Immature natural killer cell (primary cell): ENCODE results near the gene PLIN3. TPM values are rescaled to one million over a fixed set of nuclear protein-coding genes. Genes with fewer than 3 reads are reported as not detected.
"Not testable (repeated sequence)": the region's sequence is repeated elsewhere in the genome, so short reads cannot be mapped to it uniquely, and the experiment has no call there.

Experiments used
- DNase-seq, 3 donors: peaks; one replicate each; pipeline ENCODE4 v3.0.0; 2022; ENCODE audit warnings: mixed read lengths in 1 of 3
- H3K27ac Mint-ChIP-seq, 6 donors: one replicate each; pipeline ENCODE4 v1.8.0; 2020; ENCODE audit warnings: mixed read lengths in 6 of 6, mild to moderate bottlenecking in 5 of 6, inconsistent platforms in 4 of 6, moderate library complexity in 3 of 6
- H3K27me3 Mint-ChIP-seq, 3 donors: one replicate each; pipeline ENCODE4 v1.8.0; 2020 to 2021; ENCODE audit warnings: low read depth in 3 of 3, mild to moderate bottlenecking in 3 of 3, mixed read lengths in 3 of 3, moderate library complexity in 3 of 3, inconsistent platforms in 1 of 3
- H3K36me3 Mint-ChIP-seq, 3 donors: one replicate each; pipeline ENCODE4 v1.8.0; 2020; ENCODE audit warnings: mixed read lengths in 3 of 3, inconsistent platforms in 2 of 3, mild to moderate bottlenecking in 2 of 3
- H3K4me1 Mint-ChIP-seq, 2 donors: one replicate each; pipeline ENCODE4 v1.8.0; 2020; ENCODE audit warnings: inconsistent platforms in 2 of 2, mild to moderate bottlenecking in 2 of 2, mixed read lengths in 2 of 2, moderate library complexity in 1 of 2
- H3K4me3 Mint-ChIP-seq, 5 donors: one replicate each; pipeline ENCODE4 v1.8.0; 2020; ENCODE audit warnings: mild to moderate bottlenecking in 5 of 5, mixed read lengths in 5 of 5, inconsistent platforms in 3 of 5, moderate library complexity in 3 of 5
- H3K9me3 Mint-ChIP-seq, 6 donors: one replicate each; pipeline ENCODE4 v1.8.0; 2020; ENCODE audit warnings: mild to moderate bottlenecking in 6 of 6, mixed read lengths in 6 of 6, inconsistent platforms in 4 of 6, moderate library complexity in 3 of 6
- polyA plus RNA-seq, 3 donors: library from polyadenylated mRNA; unstranded; fragments of 300-500 nt; fragmentation: Illumina TruSeq; gene quantifications; one replicate each; pipeline ENCODE4 v1.2.3, GENCODE V29; 2021

PLIN3 gene
- polyA plus RNA-seq, 3 donors from 2014 or later = 28.0 to 41.9 (median 32.2) TPM

DNA sequence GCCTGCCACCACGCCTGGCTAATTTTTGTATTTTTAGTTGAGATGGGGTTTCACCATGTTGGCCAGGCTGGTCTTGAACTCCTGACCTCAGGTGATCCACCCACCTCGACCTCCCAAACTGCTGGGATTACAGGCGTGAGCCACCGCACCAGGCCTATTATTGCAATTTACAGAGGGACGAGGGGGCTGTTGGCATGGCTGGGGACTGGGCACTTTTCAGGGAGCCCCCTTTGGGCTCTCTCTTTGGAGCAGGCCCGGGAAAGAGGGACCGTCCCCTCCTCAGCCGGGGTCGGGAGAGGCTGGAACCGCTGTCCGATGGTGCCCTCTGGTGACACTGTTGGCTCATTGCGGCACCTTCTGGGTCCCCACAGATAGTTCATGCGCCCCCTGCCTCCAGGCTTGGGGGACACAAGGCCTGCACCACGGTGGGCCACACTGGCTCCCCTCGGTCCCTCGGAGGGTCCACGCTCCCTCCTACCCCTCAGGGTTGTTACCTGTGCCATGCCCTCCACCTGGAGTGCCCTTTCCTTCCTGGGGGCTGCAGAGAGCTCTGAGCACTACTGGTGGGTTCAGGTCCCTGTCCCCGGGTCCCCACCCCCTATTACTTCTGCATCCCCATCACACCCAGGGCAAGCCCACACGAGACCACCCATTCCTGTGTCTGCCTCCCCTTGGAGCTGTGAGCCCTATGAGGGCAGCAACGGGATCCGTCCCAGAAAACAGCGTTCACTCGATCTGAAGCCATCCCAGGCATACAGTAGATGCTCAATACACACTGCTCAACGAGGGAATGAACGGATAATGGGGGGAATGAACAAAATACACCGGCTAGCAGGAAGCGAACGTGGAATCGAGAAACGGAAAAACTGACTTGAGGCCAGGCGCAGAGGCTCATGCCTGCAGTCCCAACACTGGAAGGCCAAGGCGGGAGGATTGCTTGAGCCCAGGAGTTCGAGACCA lies 63.5 kb downstream of the PLIN3 start:
- peak; percentile 48 to 54 (median 51) for DNase-seq
- Mint-ChIP-seq H3K4me1 (peaks cover 0 to 1% of the 10 kb centered on the region in 2 donors), H3K4me3 (no peak overlapping the region), H3K36me3 (no peaks in the 10 kb centered on the region), H3K27ac (no peak overlapping the region), H3K9me3 (no peaks in the 10 kb centered on the region), H3K27me3 (peaks cover 0 to 1% (median 0%) of the 10 kb centered on the region in 3 donors)

- no peak overlapping the region for H3K27ac Mint-ChIP-seq
- DNase-seq = no peak
- peaks cover 0 to 1% of the 10 kb centered on the region in 2 donors for H3K4me1 Mint-ChIP-seq
- peaks cover 0 to 1% (median 0%) of the 10 kb centered on the region in 3 donors for H3K27me3 Mint-ChIP-seq
- no peak overlapping the region for H3K4me3 Mint-ChIP-seq
- H3K36me3 Mint-ChIP-seq = no peaks in the 10 kb centered on the region
- no peaks in the 10 kb centered on the region for H3K9me3 Mint-ChIP-seq
Observed at GRCh38 chr19:4802711-4803110, 64.8 kb downstream of the PLIN3 start.

DNA sequence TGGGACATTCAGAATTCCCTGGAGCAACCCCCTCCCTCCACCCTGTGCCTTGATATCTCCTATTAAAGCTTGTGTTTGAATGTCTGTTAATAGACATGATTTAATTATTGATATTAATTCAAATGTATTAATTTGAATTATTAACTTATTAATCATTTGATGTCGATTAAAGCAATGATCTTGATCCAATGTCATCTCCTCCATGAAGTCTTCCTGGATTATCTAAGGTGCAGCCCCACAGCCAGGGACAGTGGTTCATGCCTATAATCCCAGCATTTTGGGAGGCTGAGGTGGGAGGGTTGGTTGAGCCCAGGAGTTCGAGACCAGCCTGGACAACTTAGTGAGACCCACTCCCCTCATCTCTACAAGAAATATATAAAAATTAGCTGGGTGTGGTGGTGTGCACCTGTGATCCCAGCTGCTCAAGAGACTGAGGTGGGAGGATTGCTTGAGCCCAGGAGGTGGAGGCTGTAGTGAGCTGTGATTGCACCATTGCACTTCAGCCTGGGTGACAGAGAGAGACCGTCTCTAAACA lies 66.3 kb downstream of the PLIN3 start:
- DNase-seq = no peak
- H3K4me1 Mint-ChIP-seq = peaks cover 6 to 8% of the 10 kb centered on the region in 2 donors
- H3K4me3 Mint-ChIP-seq = no peak overlapping the region
- no peaks in the 10 kb centered on the region for H3K9me3 Mint-ChIP-seq
- peaks cover 0 to 3% (median 2%) of the 10 kb centered on the region in 3 donors for H3K27me3 Mint-ChIP-seq
- no peak overlapping the region for H3K27ac Mint-ChIP-seq
- peaks cover 0 to 8% (median 3%) of the 10 kb centered on the region in 3 donors for H3K36me3 Mint-ChIP-seq

GRCh38 chr19:4800591-4801081 lies 66.8 kb downstream of the PLIN3 start:
- Mint-ChIP-seq H3K27ac (no peak overlapping the region), H3K4me1 (peaks cover 8 to 13% of the 10 kb centered on the region in 2 donors), H3K36me3 (peaks cover 0 to 8% (median 3%) of the 10 kb centered on the region in 3 donors), H3K27me3 (peaks cover 0 to 3% (median 2%) of the 10 kb centered on the region in 3 donors), H3K4me3 (no peak overlapping the region), H3K9me3 (no peaks in the 10 kb centered on the region)
- DNase-seq = no peak

- Mint-ChIP-seq H3K36me3 (peaks cover 0 to 8% (median 3%) of the 10 kb centered on the region in 3 donors), H3K27me3 (peaks cover 2 to 4% (median 2%) of the 10 kb centered on the region in 3 donors), H3K4me3 (peak overlapping the region in 1 of 5 donors; percentile 14), H3K4me1 (peaks cover 26 to 39% of the 10 kb centered on the region in 2 donors), H3K9me3 (no peaks in the 10 kb centered on the region), H3K27ac (peak overlapping the region in 3 of 6 donors; percentile 12 to 64 (median 57))
- no peak for DNase-seq
Observed at GRCh38 chr19:4795400-4795799, 72.1 kb downstream of the PLIN3 start.

- peaks cover 2 to 4% (median 2%) of the 10 kb centered on the region in 3 donors for H3K27me3 Mint-ChIP-seq
- peak overlapping the region in 3 of 6 donors; percentile 7 to 48 (median 28) for H3K27ac Mint-ChIP-seq
- peaks cover 26 to 39% of the 10 kb centered on the region in 2 donors for H3K4me1 Mint-ChIP-seq
- H3K9me3 Mint-ChIP-seq = no peaks in the 10 kb centered on the region
- no peak overlapping the region for H3K4me3 Mint-ChIP-seq
- peaks cover 0 to 8% (median 3%) of the 10 kb centered on the region in 3 donors for H3K36me3 Mint-ChIP-seq
- no peak for DNase-seq
Observed at GRCh38 chr19:4794971-4795370, 72.5 kb downstream of the PLIN3 start.

DNA sequence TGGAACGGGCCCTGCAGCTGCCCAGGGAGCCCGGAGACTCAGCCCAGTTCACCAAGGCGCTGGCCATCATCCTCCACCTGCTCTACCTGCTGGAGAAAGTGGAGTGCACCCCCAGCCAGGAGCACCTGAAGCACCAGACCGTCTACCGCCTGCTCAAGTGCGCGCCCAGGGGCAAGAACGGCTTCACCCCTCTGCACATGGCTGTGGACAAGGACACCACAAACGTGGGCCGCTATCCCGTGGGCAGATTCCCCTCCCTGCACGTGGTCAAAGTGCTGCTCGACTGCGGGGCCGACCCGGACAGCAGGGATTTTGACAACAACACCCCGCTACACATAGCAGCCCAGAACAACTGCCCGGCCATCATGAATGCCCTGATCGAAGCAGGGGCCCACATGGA lies 74.2 kb downstream of the PLIN3 start:
- peak overlapping the region in 3 of 6 donors; percentile 17 to 53 (median 24) for H3K27ac Mint-ChIP-seq

GRCh38 chr19:4792866-4793195 lies 74.6 kb downstream of the PLIN3 start:
- not testable (repeated sequence) for DNase-seq, H3K27me3 Mint-ChIP-seq, H3K9me3 Mint-ChIP-seq, H3K36me3 Mint-ChIP-seq
- Mint-ChIP-seq H3K27ac (peak overlapping the region in 4 of 6 donors; percentile 51 to 76 (median 58)), H3K4me1 (peaks cover 26 to 39% of the 10 kb centered on the region in 2 donors), H3K4me3 (peak overlapping the region; percentile 35 to 68 (median 67))

More for the DNA sequence above, 74.2 kb downstream of the PLIN3 start:
- H3K27me3 Mint-ChIP-seq, H3K36me3 Mint-ChIP-seq, H3K9me3 Mint-ChIP-seq, DNase-seq: not testable (repeated sequence)
- Mint-ChIP-seq H3K4me1 (peaks cover 26 to 39% of the 10 kb centered on the region in 2 donors), H3K4me3 (peak overlapping the region; percentile 14 to 68 (median 67))

- not testable (repeated sequence) for DNase-seq, H3K27me3 Mint-ChIP-seq, H3K36me3 Mint-ChIP-seq, H3K9me3 Mint-ChIP-seq
- peaks cover 26 to 39% of the 10 kb centered on the region in 2 donors for H3K4me1 Mint-ChIP-seq
- H3K27ac Mint-ChIP-seq = peak overlapping the region; percentile 30 to 90 (median 68)
- H3K4me3 Mint-ChIP-seq = peak overlapping the region; percentile 54 to 87 (median 67)
Observed at GRCh38 chr19:4792019-4792865, 75.2 kb downstream of the PLIN3 start.

DNA sequence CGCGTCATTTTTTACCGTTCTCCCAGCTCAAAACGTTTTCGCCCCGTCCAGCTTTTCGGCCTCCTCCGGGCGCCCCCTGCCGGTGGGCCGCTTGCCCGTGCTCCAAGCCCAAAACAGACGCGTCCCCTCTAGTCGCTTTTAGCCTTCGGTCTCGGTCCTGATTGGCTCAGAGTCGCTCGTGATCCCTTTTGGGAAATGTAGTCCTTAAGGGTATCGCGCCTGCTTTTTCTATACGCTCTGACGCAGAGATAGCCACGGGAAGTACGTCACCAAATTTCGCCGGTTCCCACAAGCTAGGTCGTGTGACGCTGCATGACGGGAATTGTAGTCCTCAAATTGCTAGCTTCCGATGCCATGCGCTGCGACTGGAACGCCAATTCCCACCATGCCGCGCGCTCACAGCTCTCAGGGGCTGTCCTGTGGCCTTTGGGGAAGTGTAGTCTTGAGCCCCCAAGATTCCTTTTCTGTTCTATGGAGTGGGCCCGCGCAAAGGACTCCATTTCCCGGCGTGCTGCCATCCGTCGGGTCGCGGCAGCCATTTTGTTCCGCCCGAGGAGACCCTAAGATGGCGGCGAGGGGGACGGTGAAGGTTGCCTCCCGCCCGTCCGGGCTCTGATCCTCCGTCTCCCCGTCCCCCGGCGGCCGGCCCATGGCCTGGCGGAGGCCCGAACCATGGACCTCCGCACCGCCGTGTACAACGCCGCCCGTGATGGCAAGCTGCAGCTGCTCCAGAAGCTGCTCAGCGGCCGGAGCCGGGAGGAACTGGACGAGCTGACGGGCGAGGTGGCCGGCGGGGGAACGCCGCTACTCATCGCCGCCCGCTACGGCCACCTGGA lies 76.1 kb downstream of the PLIN3 start, which contains the start of gene FEM1A:
Gene FEM1A, plus strand, starts transcription at position 552 of the 836 bp plus-strand sequence. Its CDS starts 121 bp downstream, at position 673.
- Mint-ChIP-seq H3K4me3 (peak within 1 kb of the TSS; percentile 82 to 87 (median 84)), H3K27ac (peak within 1 kb of the TSS; percentile 82 to 91 (median 88)), H3K4me1 (peaks cover 22 to 33% of the 10 kb centered on the region in 2 donors), H3K27me3 (peaks cover under 1 to 4% (median 2%) of the 10 kb centered on the region in 3 donors), H3K36me3 (peaks cover 0 to 2% (median 0%) of the 10 kb centered on the region in 3 donors), H3K9me3 (no peaks in the 10 kb centered on the region)
- DNase-seq = peak; percentile 98 to 99 (median 99)
